Activated B cell treated with CpG ODN at 0.5 μM for 24 hours (primary cell): Measurements from ENCODE around the gene MX2. TPM values are rescaled to one million over a fixed set of nuclear protein-coding genes. Genes with fewer than 3 reads are reported as not detected.

Experiments used
- ATAC-seq: fragments of 200-7000 bp; cut with Tn5 transposase; one replicate; pipeline ENCODE4 v1.10.0; 2021; ENCODE audit warnings: low read depth, mild to moderate bottlenecking, moderate library complexity
- CTCF ChIA-PET: fragments of 350-600 bp; sonication (Branson Sonifier 250); formaldehyde crosslinking; loops from one replicate; lab custom pipeline; 2021; ENCODE audit warnings: antibody characterized with exemption; lab: Charles Lee
- POLR2A ChIA-PET: fragments of 350-600 bp; sonication (Branson Sonifier 250); formaldehyde crosslinking; loops from one replicate; lab custom pipeline; 2021; ENCODE audit warnings: antibody characterized with exemption; lab: Charles Lee
- DNase-seq: peaks from one replicate; pipeline ENCODE4 v3.0.0; 2022
- H3K27ac Mint-ChIP-seq: one replicate; pipeline ENCODE4 v1.8.0; 2020; ENCODE audit warnings: mixed read lengths
- H3K27me3 Mint-ChIP-seq: one replicate; pipeline ENCODE4 v1.8.0; 2021; ENCODE audit warnings: mixed read lengths
- H3K36me3 Mint-ChIP-seq: one replicate; pipeline ENCODE4 v1.8.0; 2021; ENCODE audit warnings: low read depth, mixed read lengths
- H3K4me1 Mint-ChIP-seq: one replicate; pipeline ENCODE4 v1.8.0; 2021; ENCODE audit warnings: mixed read lengths
- H3K4me3 Mint-ChIP-seq: one replicate; pipeline ENCODE4 v1.8.0; 2020; ENCODE audit warnings: mild to moderate bottlenecking, mixed read lengths
- H3K9me3 Mint-ChIP-seq: one replicate; pipeline ENCODE4 v1.8.0; 2020; ENCODE audit warnings: mixed read lengths
- intact Hi-C: fragments of 100-400 bp; cut with micrococcal nuclease; formaldehyde crosslinking; loops from one replicate; pipeline ENCODE4 v1.15.1; 2024
- total RNA-seq: library from RNA; stranded (reverse); gene quantifications from 2 replicates; pipeline ENCODE4 v1.2.3, GENCODE V29; 2022
- TF ChIP-seq, protein P1 (sequence below): fragments of 200-600 bp; IDR thresholded peaks from one replicate; pipeline ENCODE4 v1.8.0; 2022; ENCODE audit warnings: antibody characterized with exemption, mild to moderate bottlenecking

The MX2 gene
- total RNA-seq, 1 donor from 2014 or later = 34.4 TPM

DNA sequence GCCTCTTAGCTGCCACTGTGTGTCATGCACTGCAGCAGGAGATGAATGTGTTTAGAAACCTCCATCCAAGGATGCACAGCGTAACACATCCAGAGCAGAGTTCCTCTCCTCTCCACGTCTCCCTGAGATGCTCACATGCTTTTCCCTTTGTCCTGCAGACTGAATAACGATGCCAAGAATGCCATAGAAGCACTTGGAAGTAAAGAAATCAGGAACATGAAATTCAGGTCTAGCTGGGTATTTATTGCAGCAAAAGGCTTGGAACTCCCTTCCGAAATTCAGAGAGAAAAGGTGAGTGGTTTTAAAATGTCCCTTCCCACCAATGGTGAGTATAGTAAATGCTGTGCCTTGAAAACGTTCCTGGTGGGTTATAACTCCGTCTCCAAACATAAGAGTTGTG, 13.4 kb upstream of the MX2 start:
- ChIA-PET CTCF (no interaction called here), POLR2A (no interaction called here)
- DNase-seq (no peak), ATAC-seq (no peak)
- intact Hi-C loops = no loop called here
- Mint-ChIP-seq H3K27ac (no peak overlapping the region), H3K4me1 (no peaks in the 10 kb centered on the region), H3K4me3 (no peak overlapping the region), H3K9me3 (no peaks in the 10 kb centered on the region), H3K27me3 (peaks cover 8% of the 10 kb centered on the region), H3K36me3 (no peaks in the 10 kb centered on the region)
- TF ChIP-seq, protein P1, sequence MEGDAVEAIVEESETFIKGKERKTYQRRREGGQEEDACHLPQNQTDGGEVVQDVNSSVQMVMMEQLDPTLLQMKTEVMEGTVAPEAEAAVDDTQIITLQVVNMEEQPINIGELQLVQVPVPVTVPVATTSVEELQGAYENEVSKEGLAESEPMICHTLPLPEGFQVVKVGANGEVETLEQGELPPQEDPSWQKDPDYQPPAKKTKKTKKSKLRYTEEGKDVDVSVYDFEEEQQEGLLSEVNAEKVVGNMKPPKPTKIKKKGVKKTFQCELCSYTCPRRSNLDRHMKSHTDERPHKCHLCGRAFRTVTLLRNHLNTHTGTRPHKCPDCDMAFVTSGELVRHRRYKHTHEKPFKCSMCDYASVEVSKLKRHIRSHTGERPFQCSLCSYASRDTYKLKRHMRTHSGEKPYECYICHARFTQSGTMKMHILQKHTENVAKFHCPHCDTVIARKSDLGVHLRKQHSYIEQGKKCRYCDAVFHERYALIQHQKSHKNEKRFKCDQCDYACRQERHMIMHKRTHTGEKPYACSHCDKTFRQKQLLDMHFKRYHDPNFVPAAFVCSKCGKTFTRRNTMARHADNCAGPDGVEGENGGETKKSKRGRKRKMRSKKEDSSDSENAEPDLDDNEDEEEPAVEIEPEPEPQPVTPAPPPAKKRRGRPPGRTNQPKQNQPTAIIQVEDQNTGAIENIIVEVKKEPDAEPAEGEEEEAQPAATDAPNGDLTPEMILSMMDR = no peak

- ChIA-PET POLR2A (no interaction called here), CTCF (no interaction called here)
- H3K27me3 Mint-ChIP-seq = peaks cover 6% of the 10 kb centered on the region
- H3K27ac Mint-ChIP-seq = no peak overlapping the region
- no peak for ATAC-seq
- H3K36me3 Mint-ChIP-seq = no peaks in the 10 kb centered on the region
- no peaks in the 10 kb centered on the region for H3K4me1 Mint-ChIP-seq
- no peaks in the 10 kb centered on the region for H3K9me3 Mint-ChIP-seq
- no peak for DNase-seq
- TF ChIP-seq, protein P1 = no peak
- intact Hi-C loops = no loop called here
- no peak overlapping the region for H3K4me3 Mint-ChIP-seq
Measured at GRCh38 chr21:41349126-41349525, 12.7 kb upstream of the MX2 start.

DNA sequence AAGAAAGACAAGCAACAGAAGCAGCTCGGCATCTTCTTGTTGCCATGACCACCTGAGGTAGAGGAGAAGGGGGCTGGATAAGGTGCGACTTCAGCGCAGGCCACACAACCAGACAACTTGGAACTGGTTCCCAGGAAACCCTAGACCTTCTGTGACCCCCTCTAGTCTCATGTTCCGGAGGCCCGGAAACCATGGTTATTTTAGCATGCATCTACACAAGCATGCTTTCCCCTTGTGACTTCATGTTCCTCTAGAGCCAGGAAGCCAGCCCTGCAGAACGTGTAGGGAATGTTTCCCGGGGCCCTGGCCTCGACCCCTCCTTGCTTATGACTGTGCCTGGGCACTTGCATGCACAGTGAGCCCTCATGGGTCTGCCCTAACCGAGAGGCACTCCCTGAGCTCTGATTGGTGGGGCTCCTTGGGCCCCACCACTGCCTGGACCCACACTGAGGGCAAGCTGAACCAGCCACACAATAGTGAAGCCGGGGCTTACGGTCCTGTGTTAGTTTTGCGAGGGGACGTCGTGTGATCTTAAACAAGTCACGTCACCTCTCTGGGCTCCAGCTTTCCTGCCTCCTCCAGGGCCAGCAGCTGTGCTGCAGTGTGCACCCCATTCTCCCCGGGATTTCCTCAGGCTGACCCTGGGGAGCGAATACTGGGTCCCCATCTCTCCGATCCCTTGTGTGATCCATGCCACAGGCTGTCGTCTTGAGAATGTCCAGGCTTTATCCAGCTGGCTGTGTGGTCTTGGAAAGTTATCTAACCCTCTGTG, 12.0 kb upstream of the MX2 start:
- no peaks in the 10 kb centered on the region for H3K9me3 Mint-ChIP-seq
- peaks cover 5% of the 10 kb centered on the region for H3K27me3 Mint-ChIP-seq
- intact Hi-C loops = no loop called here
- POLR2A ChIA-PET = interaction anchor here (0.6 kb wide), 1 partner anchor 13 kb away, joined by 9 read pairs; no protein-coding TSS in a partner anchor
- TF ChIP-seq, protein P1 = no peak
- no peaks in the 10 kb centered on the region for H3K36me3 Mint-ChIP-seq
- no peak overlapping the region for H3K27ac Mint-ChIP-seq
- peaks cover 4% of the 10 kb centered on the region for H3K4me1 Mint-ChIP-seq
- ATAC-seq = no peak
- DNase-seq = no peak
- no peak overlapping the region for H3K4me3 Mint-ChIP-seq
- CTCF ChIA-PET = no interaction called here

- CTCF ChIA-PET = no interaction called here
Measured at GRCh38 chr21:41350436-41351155, 11.2 kb upstream of the MX2 start.

DNA sequence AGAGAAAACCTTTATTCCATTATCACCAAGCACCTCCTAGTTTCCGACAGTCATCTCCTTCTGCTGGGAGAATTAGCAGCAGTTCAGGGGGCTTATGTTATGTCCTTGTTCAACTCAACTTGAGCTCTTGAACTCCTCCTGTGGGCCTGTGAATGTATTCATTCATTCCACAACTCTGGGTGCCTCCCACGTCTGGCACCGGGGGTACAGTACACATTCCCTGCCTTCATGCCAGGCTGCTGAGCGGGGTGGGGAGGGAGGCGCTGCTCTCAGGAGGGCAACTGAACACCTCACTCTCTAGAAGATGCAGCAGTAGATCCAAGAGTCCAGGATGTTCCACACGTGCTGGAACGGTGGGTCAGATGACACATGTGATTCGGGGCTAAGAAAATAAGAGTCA, 4.3 kb upstream of the MX2 start:
- no peak for DNase-seq
- no peaks in the 10 kb centered on the region for H3K27me3 Mint-ChIP-seq
- intact Hi-C loops = no loop called here
- peaks cover 25% of the 10 kb centered on the region for H3K4me1 Mint-ChIP-seq
- H3K27ac Mint-ChIP-seq = no peak overlapping the region
- ATAC-seq = no peak
- H3K36me3 Mint-ChIP-seq = peaks cover 2% of the 10 kb centered on the region
- TF ChIP-seq, protein P1 = no peak
- no peaks in the 10 kb centered on the region for H3K9me3 Mint-ChIP-seq
- no peak overlapping the region for H3K4me3 Mint-ChIP-seq
- POLR2A ChIA-PET = no interaction called here
- CTCF ChIA-PET = no interaction called here

More at GRCh38 chr21:41350436-41351155, 11.2 kb upstream of the MX2 start:
- POLR2A ChIA-PET = no interaction called here
- Mint-ChIP-seq H3K27me3 (peaks cover 4% of the 10 kb centered on the region), H3K4me3 (no peak overlapping the region), H3K36me3 (no peaks in the 10 kb centered on the region), H3K9me3 (no peaks in the 10 kb centered on the region), H3K27ac (no peak overlapping the region), H3K4me1 (peaks cover 7% of the 10 kb centered on the region)
- DNase-seq = no peak
- TF ChIP-seq, protein P1 = no peak
- intact Hi-C loops = no loop called here
- no peak for ATAC-seq
